Forelimb muscle (tissue), 1 donor: Measurements from ENCODE around the gene YTHDC1. TPM values are rescaled to one million over a fixed set of nuclear protein-coding genes. Genes with fewer than 3 reads are reported as not detected.
"Not testable (repeated sequence)": the region's sequence is repeated elsewhere in the genome, so short reads cannot be mapped to it uniquely, and the experiment has no call there.

Experiments
- DNase-seq: peaks from one replicate; pipeline ENCODE4 v3.0.0-alpha.2; 2013; ENCODE audit warnings: low read depth
- polyA plus RNA-seq: library from polyadenylated mRNA; unstranded; fragments of 120-200 nt; gene quantifications from one replicate; pipeline ENCODE4 v1.2.1, GENCODE V29; 2013; ENCODE audit not compliant: insufficient read length

YTHDC1 gene
- 82.9 TPM for polyA plus RNA-seq

DNA sequence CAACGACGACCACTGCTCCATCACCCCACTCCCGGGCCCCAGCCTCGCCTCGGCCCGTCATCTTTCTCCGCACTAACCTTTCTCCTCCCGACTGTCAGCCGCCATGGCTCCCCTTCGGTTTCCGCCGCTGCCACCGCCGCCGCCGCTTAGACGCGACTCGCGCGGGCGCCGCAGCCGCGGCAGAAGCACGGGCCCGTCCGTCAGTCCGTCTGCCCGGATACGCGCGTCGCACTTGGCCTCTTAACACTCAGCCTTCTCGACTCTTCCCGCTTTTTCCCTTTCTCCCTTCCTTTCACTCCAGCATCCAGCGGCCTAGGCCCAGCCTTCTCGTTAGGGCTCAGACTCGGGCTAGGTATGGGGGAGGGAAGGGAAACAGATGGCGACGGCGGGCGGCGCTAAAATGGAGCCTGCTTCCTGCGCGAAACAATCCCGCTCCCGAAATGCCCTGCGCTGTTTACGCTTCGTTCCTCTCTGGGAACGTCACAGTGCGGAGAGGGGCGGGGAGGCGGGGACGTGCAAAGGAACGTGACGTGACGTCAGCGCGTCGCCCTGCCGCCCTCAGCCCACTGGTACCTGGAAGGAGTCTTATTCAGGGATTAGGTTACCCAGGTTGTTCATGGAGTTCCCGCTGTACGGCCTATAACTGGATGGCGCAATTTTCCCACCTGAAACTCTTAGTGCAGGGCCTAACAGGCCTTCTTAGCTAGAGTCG lies at the start of gene YTHDC1:
Gene YTHDC1, minus strand, starts transcription at position 442 of the 712 bp plus-strand sequence. Its CDS starts 337 bp downstream, at position 105.
- peak; percentile 90 for DNase-seq

DNA sequence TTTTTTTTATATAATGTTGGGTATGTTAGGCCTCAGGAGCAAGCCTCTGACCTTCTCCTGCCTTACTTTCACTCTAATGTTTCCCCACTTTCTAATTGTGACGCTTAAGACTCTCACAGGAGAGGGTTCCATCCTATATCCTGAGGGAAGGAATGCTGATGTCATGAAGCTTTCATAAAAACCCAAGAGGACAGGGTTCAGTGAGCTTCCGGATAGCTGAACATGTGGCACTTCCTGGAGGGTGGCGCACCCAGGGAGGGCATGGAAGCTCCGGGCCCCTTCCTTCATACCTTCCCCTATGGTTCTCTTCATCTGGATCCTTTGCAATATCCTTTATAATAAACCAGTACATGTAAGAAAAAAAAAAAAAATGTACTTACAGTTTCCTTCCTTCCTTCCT lies 49.4 kb upstream of the YTHDC1 start:
- DNase-seq, result no peak

DNA sequence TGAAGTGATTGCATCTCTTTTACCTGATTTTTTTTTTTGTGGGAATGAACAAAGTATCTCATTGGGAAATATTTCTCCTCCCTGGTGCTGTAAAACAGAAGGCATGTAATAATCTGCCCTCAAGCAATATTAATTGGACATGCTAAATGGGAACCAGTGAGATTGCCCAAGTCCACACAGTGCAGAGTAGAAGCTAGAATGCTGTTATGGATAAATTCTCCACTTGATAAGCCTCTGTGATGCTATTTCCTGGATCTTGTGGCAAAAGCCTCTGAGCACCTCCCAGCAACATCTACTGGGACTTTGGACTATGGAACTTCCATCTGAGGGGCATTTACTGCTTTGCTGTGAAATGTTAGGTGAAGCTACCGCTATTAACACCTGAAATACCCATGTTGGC lies 46.9 kb upstream of the YTHDC1 start:
- no peak for DNase-seq

DNA sequence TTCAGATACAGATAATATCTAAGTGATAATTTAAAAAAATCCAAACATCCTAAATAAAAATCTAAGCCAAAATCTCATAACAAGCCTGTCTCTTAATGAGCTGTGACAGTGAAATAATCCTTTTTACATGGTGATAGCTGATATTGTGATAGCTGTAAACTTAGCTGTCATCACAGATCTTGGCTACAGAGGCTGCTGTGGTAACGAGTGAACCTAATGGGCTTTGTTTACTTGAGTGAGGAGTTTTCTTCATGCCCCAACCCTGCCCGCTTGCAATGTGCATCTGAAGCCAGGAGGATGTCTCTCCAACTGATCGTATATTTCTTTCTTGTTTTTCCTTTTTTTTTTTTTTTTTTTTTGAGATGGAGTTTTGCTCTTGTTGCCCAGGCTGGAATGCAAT lies 41.5 kb upstream of the YTHDC1 start:
- no peak for DNase-seq

DNA sequence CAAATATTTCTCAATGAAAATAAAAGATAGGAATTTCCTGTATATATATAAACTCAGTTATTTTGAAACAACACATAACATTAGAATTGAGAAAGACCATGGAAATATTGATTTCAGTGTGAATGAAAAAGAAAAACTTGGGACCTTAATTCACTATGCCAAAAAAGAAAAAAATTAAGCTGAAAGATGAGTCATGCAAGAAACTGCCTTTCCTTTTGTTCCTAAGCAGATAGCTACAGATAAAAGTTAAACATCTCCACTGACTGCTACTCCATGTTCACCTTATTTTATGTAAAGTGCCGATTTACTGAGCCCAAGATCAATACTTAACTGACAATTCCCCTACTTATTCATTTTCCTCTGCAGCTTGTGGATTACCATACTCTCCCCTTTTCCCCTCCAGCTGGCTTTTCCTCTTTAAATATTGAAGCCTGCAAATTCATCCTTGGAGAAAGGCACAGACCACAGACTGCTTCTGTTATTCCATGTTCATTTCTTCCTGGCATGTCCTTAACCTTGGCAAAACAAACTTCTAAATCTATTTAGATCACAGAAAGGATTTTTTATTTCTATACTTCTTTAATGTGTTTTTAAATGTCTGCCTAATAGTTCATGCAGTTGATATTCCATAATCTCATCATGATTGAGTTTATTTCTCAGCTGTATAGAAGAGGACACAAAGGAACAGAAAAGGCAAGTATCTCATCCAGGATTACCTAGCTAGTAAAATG lies 40.5 kb upstream of the YTHDC1 start:
- no peak for DNase-seq

DNA sequence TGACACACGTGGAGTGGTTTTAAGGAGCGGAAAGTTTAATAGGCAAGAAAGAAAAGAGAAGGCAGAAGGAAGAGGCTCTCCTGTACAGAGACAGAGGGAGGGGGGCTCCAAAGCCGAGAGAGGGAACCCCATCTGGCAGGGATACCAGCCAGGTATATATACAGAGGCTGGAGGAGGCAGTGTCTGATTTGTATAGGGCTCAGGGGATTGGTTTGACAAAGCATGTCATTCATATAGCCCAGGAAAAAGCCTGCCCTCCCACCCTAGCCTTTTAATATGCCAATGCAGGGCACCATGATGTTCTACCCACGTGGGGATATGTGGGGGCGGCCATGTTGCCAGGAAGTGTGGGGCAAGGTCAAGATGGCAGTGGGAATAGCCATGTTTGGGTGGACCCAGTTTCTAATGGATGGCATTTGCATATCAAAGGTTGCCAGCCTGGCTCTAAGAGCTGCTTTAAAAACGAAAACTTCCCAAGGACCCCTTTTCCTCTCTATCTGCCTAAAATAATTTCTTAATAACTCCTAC lies 39.6 kb upstream of the YTHDC1 start:
- DNase-seq, result not testable (repeated sequence)

DNA sequence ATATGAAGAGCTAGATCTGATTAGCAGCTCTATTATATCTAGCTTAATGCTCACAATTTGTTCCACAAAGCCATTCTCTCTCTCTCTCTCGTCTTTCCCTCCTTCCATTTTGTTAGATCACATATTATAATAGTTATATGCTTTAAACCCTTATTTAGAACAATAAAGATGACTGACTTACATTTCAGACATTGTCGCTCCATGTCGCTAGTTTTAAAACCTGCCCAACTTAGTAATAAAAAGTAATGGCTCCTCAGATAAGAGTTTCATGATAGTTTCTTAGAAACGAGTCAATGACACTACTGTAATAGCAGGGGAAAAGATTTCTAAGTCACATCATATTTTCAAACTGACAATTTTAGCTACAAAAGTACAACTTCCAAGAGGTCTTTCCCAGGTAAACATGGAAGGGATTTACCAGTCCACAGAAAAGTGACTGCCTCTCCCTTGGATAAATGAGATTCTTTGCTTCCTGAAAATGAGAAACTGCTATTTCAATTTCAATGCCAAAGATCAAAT lies 38.5 kb upstream of the YTHDC1 start:
- no peak for DNase-seq

DNA sequence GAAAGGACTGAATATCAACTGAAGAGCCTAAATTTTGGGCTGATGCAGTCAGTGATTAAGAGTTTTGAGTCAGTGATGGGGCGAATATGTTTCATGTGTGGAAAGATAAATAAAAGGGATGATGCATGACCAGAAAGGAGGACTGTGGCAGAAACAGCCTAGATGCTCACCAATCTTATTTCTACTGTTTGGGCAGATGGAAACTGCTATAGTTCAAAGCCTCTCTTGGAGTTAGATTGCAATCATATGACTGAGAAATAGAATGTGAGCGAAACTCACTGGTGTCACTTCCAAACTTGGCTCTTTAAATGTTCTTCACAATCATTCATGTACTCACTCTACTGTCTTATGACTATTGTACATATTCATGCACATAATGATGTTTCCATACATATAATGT lies 35.4 kb upstream of the YTHDC1 start:
- no peak for DNase-seq

DNA sequence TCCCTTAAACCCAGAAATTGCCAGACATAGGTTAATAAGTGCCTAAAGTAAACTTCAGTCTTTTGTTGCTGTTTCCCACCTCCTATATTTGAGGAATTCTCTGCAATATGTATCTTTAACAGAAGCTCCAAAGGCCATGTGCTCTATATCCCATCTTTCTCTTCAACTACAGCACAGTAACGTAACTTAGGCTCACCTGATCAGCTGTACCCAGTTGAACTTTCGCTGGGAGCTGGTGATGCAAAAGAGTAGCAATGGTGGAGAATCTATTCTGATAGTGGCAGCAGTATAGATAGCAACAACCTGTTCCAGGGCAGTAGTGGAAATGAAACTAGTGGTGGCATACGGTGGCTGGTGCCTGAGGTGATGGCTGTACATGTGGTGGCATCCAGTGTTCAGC lies 33.2 kb upstream of the YTHDC1 start:
- no peak for DNase-seq

DNA sequence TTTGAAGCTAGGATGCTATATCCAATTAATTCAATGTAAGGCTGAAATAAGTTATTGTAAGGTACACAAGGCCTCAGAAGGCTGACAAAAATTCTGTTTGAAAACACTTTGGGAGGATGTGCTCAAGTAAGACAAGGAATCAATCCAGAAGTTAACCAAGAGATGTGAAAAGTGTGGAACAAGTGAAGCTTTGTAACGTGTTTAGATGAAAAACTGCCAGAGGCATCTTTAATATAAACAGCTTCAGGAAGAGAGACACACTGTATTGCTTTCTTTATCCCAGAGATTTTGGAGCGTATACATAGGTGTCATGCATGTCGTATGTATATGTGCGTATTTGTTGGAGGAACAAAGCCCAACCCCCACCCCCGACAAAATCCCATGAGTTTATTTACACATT lies 28.3 kb upstream of the YTHDC1 start:
- DNase-seq, result no peak

DNA sequence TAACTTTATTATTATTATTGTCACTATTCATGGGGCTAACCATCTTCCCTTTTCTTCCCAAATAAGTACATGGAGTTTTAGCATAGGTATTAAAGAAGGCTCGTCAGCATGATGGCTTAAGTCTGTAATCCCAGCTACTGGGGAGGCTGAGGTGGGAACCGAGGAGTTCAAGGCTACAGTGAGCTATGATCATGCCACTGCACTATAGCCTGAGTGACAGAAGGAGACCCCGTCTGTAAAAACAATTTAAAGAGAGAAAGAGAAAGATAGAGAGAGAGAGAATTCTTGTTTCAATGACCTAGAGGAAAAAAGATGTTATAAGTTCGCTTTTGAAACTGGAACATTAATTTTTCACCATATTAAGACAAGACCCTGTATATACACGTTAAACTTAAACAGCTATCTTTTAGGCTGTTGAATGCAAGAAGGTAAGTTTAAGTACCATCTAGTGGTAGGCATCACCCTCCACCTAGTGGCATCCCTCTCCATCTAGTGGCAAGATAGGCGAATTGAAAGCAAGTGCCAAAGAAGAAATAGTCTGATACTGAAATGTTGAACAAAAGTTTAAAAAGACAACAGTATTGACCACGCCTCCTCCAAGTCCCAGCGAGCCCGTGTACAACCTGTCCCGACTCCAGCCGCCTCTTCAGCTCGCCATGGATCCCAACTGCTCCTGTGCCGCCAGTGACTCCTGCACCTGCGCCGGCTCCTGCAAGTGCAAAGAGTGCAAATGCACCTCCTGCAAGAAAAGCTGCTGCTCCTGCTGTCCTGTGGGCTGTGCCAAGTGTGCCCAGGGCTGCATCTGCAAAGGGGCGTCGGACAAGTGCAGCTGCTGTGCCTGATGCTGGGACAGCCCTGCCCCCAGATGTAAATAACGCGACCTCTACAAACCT lies 26.0 kb upstream of the YTHDC1 start:
- no peak for DNase-seq

DNA sequence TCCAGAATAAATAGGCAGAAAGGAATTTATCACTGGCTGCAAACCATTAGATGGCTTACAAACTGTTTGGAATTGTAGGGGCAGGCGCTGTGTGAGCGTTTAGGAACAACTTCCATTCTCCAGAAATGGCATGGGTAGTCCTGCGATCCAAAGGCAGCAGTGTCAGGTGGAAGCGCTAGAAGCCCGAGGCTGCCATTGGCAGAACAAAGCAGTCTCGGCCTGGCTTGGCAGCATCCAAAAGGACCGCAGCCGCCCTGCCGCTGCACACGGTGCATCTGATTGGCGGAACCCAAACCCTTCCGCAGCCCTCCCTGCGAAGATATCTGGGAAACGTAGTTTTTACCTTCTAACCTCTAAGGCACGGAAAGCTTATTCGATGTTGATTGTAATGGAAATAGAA lies 23.6 kb upstream of the YTHDC1 start:
- DNase-seq, result peak; percentile 62

DNA sequence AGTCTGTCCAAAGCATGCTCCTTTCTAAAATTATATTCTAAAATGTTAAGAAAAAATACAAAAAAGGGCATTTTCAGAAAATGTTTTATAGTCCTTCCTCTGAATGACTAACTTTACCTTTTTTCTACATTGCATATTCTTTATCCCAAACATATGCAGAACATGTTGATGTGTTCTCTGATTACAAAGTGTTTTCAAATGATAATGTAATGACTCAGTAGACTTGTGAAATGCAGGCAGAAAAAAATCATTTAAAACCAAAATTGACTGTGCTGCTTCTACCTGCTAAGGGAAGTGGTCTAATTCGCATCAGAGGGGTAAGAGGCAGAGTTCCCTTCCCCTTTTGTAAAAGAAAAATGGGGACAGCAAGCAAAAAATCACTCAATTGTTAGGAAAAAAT lies 22.7 kb upstream of the YTHDC1 start:
- no peak for DNase-seq

DNA sequence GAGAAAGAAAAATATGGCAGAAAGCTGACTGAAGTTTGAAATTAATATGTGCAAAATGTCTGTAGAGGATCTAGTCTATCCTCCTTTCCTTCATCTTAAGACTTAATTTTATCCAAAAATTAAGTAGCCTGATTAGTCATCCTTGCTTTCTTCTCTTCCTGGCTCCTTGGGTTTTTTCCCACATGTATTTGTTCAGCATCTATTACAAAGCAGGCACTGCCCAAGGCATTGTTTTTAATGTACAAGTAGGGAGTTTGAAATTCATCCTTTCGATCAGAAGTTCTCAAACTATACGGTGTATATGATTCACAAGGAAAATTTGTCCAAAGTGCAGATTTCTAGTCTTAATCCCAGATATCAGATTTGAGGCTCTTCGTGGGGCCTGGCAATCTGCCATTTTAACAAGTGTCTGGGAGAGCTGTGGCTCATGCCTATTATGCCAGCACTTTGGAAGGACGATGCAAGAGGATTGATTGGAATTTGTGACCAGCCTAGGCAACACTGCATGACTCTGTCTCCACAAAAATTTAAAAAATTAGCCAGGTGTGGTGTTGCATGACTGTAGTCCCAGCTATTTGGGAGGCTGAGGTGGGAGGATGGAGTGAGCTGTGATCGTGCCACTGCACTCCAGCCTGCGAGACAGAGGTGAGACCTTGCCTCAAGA lies 19.4 kb upstream of the YTHDC1 start:
- no peak for DNase-seq

DNA sequence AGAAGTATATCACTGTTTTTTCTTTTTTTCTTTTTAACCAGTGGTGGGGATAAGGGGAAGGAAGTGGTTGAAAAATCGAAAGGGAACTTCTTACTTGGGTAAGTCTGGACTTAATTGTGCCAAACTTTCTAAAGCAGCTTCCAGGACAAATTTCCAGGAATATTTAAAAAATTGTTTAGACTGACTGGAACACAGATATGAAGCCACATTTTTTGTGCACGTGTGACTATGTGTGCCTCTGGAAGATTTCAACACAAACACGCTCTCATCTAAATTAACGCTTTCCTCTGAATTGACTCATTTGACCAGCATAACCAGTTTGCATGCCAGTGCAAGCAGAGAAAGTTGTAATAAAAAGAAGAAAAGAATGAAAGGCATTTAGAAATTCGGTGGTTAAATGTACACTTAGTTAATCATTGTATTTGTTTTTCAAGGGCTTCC lies 18.8 kb upstream of the YTHDC1 start:
- no peak for DNase-seq

DNA sequence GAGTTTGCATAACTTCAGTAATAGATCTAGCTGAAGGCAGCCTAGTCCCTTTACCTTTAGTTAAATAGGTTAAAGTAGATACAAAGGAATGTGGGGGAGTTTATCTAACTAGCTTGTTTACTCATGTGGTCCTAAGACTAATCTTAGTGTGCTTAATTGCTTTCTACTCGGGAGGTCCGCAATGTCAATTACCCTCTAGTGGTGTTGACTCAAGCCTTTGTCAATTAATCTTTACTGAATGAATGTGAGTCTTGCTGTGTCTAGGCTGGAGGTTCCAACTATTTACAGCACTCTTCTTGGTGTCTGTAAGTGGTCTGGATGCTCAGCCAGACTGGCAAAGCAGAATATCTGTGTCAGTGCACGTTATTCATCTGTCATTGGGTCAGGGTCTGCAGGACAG lies 17.9 kb upstream of the YTHDC1 start:
- DNase-seq, result no peak

DNA sequence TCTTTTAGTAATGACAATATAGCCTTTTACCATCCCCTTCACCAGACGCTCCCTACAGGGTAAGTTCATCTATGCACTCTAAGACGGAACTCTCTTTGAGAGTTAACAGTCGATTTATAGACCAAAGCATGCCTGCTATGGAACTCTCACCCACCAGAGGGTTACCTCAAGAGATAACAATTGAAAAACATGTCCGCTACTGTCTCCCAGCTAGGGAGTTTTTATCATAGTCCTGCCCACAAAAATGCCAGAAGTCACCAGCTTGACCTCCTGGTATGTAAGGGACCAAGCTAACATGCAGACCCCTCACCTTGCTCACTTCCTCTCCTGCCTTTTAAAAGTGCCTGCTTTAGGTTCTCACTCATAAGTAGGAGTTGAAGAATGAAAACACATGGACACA lies 16.7 kb upstream of the YTHDC1 start:
- DNase-seq, result no peak

DNA sequence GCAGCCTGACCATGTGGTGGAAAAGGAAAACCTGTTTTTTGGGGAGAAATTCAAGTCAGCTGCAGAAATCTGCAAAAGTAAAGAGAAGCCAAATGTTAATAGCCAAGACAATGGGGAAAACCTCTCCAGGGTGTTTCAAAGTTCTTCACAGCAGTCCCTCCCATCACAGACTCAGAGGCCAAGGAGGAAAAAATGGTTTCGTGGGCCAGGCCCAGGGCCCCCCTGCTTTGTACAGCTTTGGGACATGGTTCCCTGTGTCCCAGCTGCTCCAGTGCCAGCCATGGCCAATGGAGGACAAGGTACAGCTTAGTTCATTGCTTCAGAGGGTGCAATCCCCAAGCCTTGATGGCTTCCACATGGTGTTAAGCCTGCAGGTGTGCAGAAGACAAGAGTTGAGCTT lies 15.2 kb upstream of the YTHDC1 start:
- DNase-seq, result no peak

DNA sequence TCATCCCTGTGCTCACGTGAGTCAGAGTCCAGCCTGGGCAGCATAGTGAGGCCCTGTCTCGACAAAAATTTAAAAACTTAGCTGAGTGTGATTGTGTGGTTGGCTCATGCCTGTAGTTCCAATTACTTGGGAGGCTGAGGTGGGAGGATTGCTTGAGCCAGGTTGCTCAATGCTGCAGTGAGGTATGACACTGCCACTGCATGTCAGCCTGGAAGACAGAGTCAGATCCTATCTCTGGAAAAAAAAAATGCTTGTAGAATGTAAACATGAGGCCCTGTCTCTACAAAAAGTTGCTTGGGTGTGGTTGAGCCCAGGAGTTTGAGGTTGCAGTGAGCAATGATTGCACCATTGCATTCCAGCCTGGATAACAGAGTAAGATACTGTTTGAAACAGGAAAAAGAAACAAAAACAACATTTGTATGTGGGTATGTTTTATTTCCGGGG lies 11.3 kb upstream of the YTHDC1 start:
- no peak for DNase-seq

DNA sequence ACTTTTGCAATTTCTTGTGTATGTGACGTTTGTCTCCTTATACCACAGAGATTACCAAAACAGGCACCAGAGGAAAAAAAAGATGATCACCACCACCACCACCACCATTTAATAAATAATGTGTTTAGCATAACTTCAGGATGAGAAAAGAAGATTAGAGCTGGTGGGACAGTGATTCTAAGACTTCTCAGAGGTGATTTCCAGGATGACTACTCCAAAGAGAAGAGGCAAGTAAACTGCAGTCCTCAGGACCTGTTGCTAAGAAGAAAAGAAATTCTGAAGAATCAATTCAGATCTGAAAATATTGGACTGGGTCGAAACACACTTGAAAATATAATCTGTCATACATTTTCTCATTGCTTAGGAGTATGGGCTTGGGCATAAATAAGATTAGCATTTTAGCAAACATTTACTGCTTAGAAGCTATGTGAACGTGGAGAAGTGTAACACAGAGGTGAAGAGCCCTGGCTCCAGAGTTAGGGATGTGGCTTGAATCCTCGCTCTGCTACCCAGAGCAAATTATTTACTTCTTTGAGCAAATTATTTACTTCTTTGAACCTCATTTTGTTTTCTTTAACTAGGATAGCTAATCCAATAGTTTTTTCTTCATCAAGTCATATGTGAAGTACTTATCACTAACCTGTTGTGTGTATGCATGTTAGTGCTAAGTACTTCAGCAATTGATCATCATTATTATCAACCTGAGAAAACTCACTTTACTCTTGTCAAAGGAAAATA lies 10.5 kb upstream of the YTHDC1 start:
- DNase-seq, result no peak

DNA sequence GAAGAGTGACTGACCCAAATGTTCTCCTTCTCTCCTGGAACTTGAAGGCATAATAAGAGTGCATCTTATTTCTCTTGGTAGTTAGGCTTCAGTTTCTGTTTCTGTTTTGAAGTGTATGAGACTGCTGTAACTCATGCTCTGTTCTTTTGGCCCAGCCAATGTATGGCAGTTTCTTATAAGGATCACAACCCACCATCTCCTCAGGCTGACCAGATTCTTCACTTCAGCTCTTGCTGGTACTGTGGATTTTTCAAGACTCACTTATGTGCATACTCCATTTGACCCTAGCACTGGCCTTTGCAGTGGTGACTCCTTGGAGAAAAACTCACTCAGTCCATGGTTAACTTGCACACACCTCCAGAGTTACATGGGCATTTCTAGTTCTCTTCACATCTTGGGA lies 9.6 kb upstream of the YTHDC1 start:
- no peak for DNase-seq
